ENCODE data around the gene LMNA.

DNA sequence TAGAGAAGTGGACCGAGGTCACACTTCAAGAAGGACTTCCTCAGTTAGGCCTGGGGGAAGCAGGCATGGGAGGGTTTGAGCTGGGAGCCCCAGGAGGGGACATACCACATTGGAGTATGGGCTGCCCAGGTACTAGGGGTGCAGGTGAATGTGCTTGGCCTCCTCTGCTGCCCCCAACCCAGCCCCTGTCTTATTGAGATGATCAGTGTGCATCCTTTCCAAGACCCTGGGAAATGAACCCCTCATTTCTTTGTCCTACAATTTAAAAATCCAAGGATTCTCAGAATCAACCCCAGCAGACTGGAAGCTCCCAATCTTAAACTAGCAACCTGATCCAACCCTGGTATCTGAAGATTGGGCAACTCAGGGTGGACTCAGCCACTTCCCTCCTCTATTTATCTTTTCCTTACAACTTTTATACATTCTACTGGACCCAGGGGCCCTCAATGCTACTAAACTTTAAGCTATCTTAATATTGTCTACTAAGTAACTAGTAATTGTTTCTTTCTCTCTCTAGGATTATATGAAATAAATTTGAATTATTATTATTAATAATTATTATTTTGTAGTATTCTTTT is 41.3 kb upstream of the LMNA start:
- TF ChIP-seq EZH2 (IDR thresholded peaks at IDR 0.05; ENCODE audit: borderline replicate concordance, low read length): no peak
- TF ChIP-seq, protein P1, sequence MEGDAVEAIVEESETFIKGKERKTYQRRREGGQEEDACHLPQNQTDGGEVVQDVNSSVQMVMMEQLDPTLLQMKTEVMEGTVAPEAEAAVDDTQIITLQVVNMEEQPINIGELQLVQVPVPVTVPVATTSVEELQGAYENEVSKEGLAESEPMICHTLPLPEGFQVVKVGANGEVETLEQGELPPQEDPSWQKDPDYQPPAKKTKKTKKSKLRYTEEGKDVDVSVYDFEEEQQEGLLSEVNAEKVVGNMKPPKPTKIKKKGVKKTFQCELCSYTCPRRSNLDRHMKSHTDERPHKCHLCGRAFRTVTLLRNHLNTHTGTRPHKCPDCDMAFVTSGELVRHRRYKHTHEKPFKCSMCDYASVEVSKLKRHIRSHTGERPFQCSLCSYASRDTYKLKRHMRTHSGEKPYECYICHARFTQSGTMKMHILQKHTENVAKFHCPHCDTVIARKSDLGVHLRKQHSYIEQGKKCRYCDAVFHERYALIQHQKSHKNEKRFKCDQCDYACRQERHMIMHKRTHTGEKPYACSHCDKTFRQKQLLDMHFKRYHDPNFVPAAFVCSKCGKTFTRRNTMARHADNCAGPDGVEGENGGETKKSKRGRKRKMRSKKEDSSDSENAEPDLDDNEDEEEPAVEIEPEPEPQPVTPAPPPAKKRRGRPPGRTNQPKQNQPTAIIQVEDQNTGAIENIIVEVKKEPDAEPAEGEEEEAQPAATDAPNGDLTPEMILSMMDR (conservative IDR thresholded peaks at IDR 0.05 in 1 of 2, IDR thresholded peaks at IDR 0.05 in 1 of 2; ENCODE audit: extremely low read depth in 1 of 2, insufficient read depth in 1 of 2, low read depth in 1 of 2, low read length in 2 of 2): no peak

Data from mammary epithelial cell (primary cell).